Lower leg skin (tissue), 3 donors: ENCODE measurements around the gene ADCY7.

ENCODE experiments used
- CTCF ChIP-seq, 3 donors: fragments of 450-650 bp; IDR thresholded peaks; one replicate each; pipeline ENCODE4 v1.5.1; 2016; ENCODE audit warnings: antibody characterized with exemption in 3 of 3, mild to moderate bottlenecking in 3 of 3, moderate library complexity in 2 of 3
- POLR2A ChIP-seq, 2 donors: fragments of 450-650 bp; IDR thresholded peaks; one replicate each; pipeline ENCODE4 v1.6.1; 2016 to 2017; ENCODE audit warnings: antibody characterized with exemption in 2 of 2, mild to moderate bottlenecking in 1 of 2, moderate library complexity in 1 of 2

- TF ChIP-seq CTCF (IDR thresholded peaks at IDR 0.05) (no peak), POLR2A (IDR thresholded peaks at IDR 0.05) (no peak)
Observed at GRCh38 chr16:50227120-50227519, 39.2 kb upstream of the ADCY7 start.
